Right atrium auricular region (tissue), 2 donors: ENCODE results near the gene NRN1L. TPM values are rescaled to one million over a fixed set of nuclear protein-coding genes. Genes with fewer than 3 reads are reported as not detected.
A peak's percentile ranks its signal among the peaks of the same experiment; 100 is the strongest.

ENCODE experiments used
- DNase-seq: peaks from one replicate; pipeline ENCODE4 v3.0.0-alpha.2; 2019; ENCODE audit warnings: low spot score
- H3K27ac ChIP-seq, 2 donors: fragments of 200-600 bp; sonication (generic); 1 replicate in 1 of 2; 2 replicates in 1 of 2; pipeline ENCODE4 v1.5.1; 2016 to 2019
- H3K27me3 ChIP-seq, 2 donors: fragments of 200-600 bp; sonication (generic); one replicate each; pipeline versions ENCODE4 v1.5.1 to v1.6.0; 2017 to 2019
- H3K36me3 ChIP-seq: fragments of 200-600 bp; sonication (generic); one replicate; pipeline ENCODE4 v1.5.1; 2016
- H3K4me1 ChIP-seq, 2 donors: fragments of 200-600 bp; sonication (generic); one replicate each; pipeline versions ENCODE4 v1.5.1 to v1.6.0; 2017 to 2019
- H3K4me3 ChIP-seq, 2 donors: fragments of 200-600 bp; sonication (generic); 1 replicate in 1 of 2; 2 replicates in 1 of 2; pipeline ENCODE4 v1.5.1; 2017 to 2019; ENCODE audit warnings: mild to moderate bottlenecking in 1 of 2, moderate library complexity in 1 of 2
- H3K9me3 ChIP-seq, 2 donors: fragments of 200-600 bp; sonication (generic); one replicate each; pipeline ENCODE4 v1.5.1; 2019
- total RNA-seq, 2 donors: library from RNA; depleted of rRNA; stranded (reverse); fragments of >200 nt; gene quantifications; one replicate each; pipeline ENCODE4 v1.1.0, GENCODE V29; 2016
- TF ChIP-seq, protein P1 (sequence below), 2 donors: fragments of 200-600 bp; sonication (generic); IDR thresholded peaks; one replicate each; pipeline ENCODE4 v1.5.1; 2019; ENCODE audit warnings: antibody characterized with exemption in 2 of 2

The NRN1L gene
- total RNA-seq, 2 donors from 2014 or later: not detected

DNA sequence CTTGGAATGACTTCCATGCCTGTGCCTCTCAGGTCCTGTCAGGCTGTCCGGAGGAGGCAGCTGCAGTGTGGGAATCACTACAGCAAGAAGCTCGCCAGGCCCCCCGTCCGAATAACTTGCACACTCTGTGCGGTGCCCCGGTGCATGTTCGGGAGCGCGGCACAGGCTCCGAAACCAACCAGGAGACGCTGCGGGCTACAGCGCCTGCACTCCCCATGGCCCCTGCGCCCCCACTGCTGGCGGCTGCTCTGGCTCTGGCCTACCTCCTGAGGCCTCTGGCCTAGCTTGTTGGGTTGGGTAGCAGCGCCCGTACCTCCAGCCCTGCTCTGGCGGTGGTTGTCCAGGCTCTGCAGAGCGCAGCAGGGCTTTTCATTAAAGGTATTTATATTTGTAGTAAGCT lies 1.3 kb downstream of the NRN1L start:
- H3K4me1 ChIP-seq: peaks cover 0 to 37% of the 10 kb centered on the region in 2 donors
- H3K36me3 ChIP-seq: peaks cover 32% of the 10 kb centered on the region
- H3K4me3 ChIP-seq: no peak overlapping the region
- no peak for DNase-seq
- TF ChIP-seq, protein P1, sequence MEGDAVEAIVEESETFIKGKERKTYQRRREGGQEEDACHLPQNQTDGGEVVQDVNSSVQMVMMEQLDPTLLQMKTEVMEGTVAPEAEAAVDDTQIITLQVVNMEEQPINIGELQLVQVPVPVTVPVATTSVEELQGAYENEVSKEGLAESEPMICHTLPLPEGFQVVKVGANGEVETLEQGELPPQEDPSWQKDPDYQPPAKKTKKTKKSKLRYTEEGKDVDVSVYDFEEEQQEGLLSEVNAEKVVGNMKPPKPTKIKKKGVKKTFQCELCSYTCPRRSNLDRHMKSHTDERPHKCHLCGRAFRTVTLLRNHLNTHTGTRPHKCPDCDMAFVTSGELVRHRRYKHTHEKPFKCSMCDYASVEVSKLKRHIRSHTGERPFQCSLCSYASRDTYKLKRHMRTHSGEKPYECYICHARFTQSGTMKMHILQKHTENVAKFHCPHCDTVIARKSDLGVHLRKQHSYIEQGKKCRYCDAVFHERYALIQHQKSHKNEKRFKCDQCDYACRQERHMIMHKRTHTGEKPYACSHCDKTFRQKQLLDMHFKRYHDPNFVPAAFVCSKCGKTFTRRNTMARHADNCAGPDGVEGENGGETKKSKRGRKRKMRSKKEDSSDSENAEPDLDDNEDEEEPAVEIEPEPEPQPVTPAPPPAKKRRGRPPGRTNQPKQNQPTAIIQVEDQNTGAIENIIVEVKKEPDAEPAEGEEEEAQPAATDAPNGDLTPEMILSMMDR (IDR thresholded peaks at IDR 0.05): no peak
- H3K27me3 ChIP-seq: no peaks in the 10 kb centered on the region
- no peaks in the 10 kb centered on the region for H3K9me3 ChIP-seq
- no peak overlapping the region for H3K27ac ChIP-seq

DNA sequence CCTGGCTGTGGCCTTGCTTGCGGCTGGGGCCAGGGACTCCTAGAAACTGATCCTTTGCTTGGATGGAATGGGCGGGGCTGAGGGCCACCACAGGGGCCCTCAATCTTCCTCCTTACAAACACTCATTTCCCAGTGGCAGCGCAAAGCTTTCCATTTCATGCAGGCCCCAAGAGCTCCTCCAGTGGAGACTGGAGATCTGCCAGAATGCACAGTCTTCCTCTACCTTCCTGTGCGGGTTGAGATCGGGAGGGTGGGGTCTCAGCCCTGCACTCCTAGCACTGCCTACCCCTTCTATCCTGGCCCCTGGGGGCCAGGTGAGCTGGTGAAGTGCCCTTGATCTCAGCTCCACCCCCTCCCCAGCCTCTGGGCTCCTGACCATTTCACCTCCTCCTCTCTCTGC lies 1.7 kb downstream of the NRN1L start:
- TF ChIP-seq, protein P1 (IDR thresholded peaks at IDR 0.05): no peak
- Histone ChIP-seq H3K9me3 (no peaks in the 10 kb centered on the region), H3K36me3 (peaks cover 28% of the 10 kb centered on the region), H3K4me3 (no peak overlapping the region), H3K27me3 (no peaks in the 10 kb centered on the region), H3K27ac (no peak overlapping the region), H3K4me1 (peaks cover 0 to 37% of the 10 kb centered on the region in 2 donors)
- no peak for DNase-seq

DNA sequence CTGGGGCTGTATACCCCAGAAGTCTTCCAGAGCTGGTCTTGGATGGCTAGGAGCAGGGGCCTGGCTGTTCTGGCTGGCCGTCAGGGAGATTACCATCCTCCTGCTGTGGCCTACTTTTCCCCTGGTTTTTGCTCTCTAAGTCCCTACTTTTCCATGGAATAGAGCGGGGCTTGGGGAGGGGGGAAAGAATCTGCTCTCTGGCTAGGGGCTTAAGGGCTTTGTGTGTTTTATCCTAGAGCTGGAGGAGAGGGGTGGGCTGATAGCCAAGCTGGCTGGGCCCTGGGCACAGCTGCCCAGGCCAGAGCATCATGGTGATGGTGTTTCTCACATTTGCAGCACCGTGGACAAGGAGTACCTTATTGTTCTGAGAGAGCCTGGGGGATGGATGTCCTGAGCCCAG lies 3.6 kb downstream of the NRN1L start:
- TF ChIP-seq, protein P1 (IDR thresholded peaks at IDR 0.05): no peak
- no peak for DNase-seq
- Histone ChIP-seq H3K9me3 (no peaks in the 10 kb centered on the region), H3K27me3 (no peaks in the 10 kb centered on the region), H3K4me3 (no peak overlapping the region), H3K36me3 (peaks cover 9% of the 10 kb centered on the region), H3K4me1 (peaks cover 0 to 21% of the 10 kb centered on the region in 2 donors), H3K27ac (no peak overlapping the region)

DNA sequence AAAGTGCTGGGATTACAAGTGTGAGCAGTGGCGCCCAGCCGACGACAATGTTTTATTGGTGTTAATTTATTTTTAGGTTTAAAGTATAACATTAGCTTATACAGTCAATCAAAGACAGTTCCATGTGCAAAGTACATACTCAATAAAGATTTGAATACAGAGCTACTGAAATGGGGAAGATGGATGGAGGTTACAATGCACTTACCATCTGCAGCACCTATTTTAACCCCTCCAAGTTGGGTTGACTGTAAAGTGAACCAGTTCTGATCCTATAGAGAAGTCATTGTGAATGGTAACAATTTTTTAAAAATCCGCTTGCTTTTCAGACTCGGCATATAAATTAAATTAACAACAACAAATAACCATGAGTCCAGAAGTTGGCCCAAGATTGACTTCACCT lies 7.7 kb downstream of the NRN1L start:
- Histone ChIP-seq H3K27ac (peak overlapping the region; percentile 75 to 97), H3K27me3 (no peaks in the 10 kb centered on the region), H3K36me3 (no peaks in the 10 kb centered on the region), H3K4me3 (peak overlapping the region in 1 of 2 donors; percentile 99), H3K9me3 (no peaks in the 10 kb centered on the region), H3K4me1 (peaks cover 0 to 36% of the 10 kb centered on the region in 2 donors)
- TF ChIP-seq, protein P1 (IDR thresholded peaks at IDR 0.05): no peak
- DNase-seq: no peak

DNA sequence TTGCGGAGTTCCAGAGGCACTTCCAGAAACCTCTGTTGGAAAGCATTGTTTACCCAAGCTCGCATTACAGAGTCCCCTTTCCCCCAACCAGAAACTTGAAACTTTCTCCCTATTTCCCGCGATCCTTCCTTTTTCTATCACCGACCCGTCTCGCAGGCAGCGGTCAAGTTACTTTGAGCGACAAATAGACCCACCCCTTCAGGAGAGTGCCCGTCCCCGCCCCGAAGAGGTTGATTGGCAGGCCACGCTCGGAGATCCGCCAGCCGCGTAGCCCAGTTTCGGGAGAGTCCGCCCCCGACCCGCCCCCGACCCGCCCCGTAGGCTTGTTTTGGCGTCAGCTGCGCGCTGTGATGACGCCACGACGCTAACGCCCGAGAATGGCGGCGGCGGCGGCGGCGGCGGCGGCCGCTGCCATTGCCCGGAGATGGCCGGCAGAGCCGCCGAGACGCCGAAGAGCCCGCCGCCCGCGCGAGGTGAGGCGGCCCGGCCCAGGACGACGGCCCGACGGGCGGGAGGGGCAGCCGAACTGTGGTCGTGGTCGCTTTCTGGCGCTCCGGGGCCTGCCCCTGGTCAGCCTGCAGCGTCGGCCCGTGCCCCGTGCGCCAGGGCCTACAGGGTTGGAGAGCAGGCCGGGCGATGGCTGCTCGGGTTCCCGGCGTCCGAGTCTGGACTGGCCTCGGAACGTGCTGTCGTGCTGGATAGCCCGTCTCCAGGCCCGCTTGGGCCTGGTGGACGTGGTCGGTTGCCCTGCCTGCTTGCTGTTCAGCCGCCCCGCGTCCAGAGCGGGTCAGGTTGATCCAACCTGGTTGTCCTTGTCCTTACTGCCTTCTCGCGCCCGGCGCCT lies 8.4 kb downstream of the NRN1L start, which contains the start of gene PSKH1:
Gene PSKH1, plus strand, starts transcription at position 356 of the 844 bp plus-strand sequence. CDS start 15,496 bp downstream, outside the sequence.
- TF ChIP-seq, protein P1 (IDR thresholded peaks at IDR 0.05): peak in 1 of 2 donors; percentile 10
- Histone ChIP-seq H3K27me3 (no peaks in the 10 kb centered on the region), H3K9me3 (no peaks in the 10 kb centered on the region)

More for the DNA sequence above, 8.4 kb downstream of the NRN1L start, which contains the start of gene PSKH1:
- Histone ChIP-seq H3K36me3 (no peaks in the 10 kb centered on the region), H3K4me1 (peaks cover 0 to 39% of the 10 kb centered on the region in 2 donors), H3K27ac (peak within 1 kb of the TSS; percentile 90 to 97), H3K4me3 (peak within 1 kb of the TSS; percentile 82 to 99)
- DNase-seq: peak; percentile 97
